SH-SY5Y (cell line): ENCODE measurements around the gene TFDP1.

ENCODE experiments used
- GATA2 ChIP-seq: IDR thresholded peaks from 2 replicates; pipeline ENCODE4 v1.6.1; 2011; ENCODE audit warnings: mild to moderate bottlenecking, low read depth, low read length
- GATA3 ChIP-seq: IDR thresholded peaks from 2 replicates; pipeline ENCODE4 v1.6.1; 2011; ENCODE audit warnings: low read depth, mild to moderate bottlenecking, low read length, moderate library complexity

- no peak for TF ChIP-seq GATA2
- no peak for TF ChIP-seq GATA3
Measured at GRCh38 chr13:113607889-113608635, 23.5 kb downstream of the TFDP1 start.
